ENCODE results near the gene MYRF. TPM values are rescaled to one million over a fixed set of nuclear protein-coding genes. Genes with fewer than 3 reads are reported as not detected.

The MYRF gene
- total RNA-seq, 1 donor from 2014 or later = not detected

- H3K4me1 ChIP-seq (ENCODE audit: control insufficient read depth in 3 of 3, insufficient read depth in 3 of 3, low read length in 3 of 3) = peaks cover 11 to 16% (median 16%) of the 10 kb centered on the region in 3 donors
- no peaks in the 10 kb centered on the region for H3K9me3 ChIP-seq (ENCODE audit: control insufficient read depth in 3 of 3, low read length in 3 of 3)
- no peak overlapping the region for H3K27ac ChIP-seq (ENCODE audit: low read depth, low read length)
- no peak overlapping the region for H3K9ac ChIP-seq (ENCODE audit: low read depth in 1 of 3, low read length in 3 of 3)
- peaks cover 0 to 37% (median 20%) of the 10 kb centered on the region in 3 donors for H3K36me3 ChIP-seq (ENCODE audit: control insufficient read depth in 3 of 3, insufficient read depth in 3 of 3, low read length in 3 of 3)
- H3K27me3 ChIP-seq (ENCODE audit: control insufficient read depth in 3 of 3, insufficient read depth in 3 of 3, low read length in 3 of 3) = no peaks in the 10 kb centered on the region
- H3K4me3 ChIP-seq (ENCODE audit: low read length in 3 of 3) = no peak overlapping the region
Observed at GRCh38 chr11:61737131-61737530, 15.3 kb upstream of the MYRF start.

- H3K36me3 ChIP-seq (ENCODE audit: control insufficient read depth in 3 of 3, insufficient read depth in 3 of 3, low read length in 3 of 3) = peaks cover 0 to 39% (median 20%) of the 10 kb centered on the region in 3 donors
- H3K4me3 ChIP-seq (ENCODE audit: low read length in 3 of 3) = no peak overlapping the region
- peaks cover 5 to 10% (median 9%) of the 10 kb centered on the region in 3 donors for H3K4me1 ChIP-seq (ENCODE audit: control insufficient read depth in 3 of 3, insufficient read depth in 3 of 3, low read length in 3 of 3)
- no peaks in the 10 kb centered on the region for H3K27me3 ChIP-seq (ENCODE audit: control insufficient read depth in 3 of 3, insufficient read depth in 3 of 3, low read length in 3 of 3)
- H3K27ac ChIP-seq (ENCODE audit: low read depth, low read length) = no peak overlapping the region
- no peaks in the 10 kb centered on the region for H3K9me3 ChIP-seq (ENCODE audit: control insufficient read depth in 3 of 3, low read length in 3 of 3)
- H3K9ac ChIP-seq (ENCODE audit: low read depth in 1 of 3, low read length in 3 of 3) = no peak overlapping the region
Observed at GRCh38 chr11:61737636-61738386, 14.6 kb upstream of the MYRF start.

DNA sequence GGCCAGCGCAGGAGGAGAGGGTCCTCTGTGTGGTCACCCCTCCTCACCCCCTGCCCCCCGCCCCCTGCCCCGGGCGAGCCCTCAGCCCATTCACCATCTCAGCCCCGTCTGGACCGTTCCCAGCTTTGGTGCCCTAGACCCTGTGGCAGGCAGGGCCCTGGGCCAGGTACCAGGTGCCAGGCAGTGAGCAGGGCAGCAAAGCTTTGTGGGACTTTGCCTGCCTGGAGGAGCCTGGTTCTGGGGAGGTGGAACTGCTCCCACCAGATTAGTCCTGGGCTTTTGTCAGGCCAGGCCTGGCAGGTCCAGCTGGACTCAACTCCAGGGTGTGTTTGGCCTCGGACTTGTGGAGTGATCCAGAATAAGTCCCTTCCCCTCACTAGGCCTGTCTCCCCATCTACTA, 13.7 kb upstream of the MYRF start:
- H3K4me1 ChIP-seq (ENCODE audit: control insufficient read depth in 3 of 3, insufficient read depth in 3 of 3, low read length in 3 of 3) = peaks cover 0 to under 1% (median 0%) of the 10 kb centered on the region in 3 donors
- H3K9me3 ChIP-seq (ENCODE audit: control insufficient read depth in 3 of 3, low read length in 3 of 3) = no peaks in the 10 kb centered on the region
- no peak overlapping the region for H3K27ac ChIP-seq (ENCODE audit: low read depth, low read length)
- H3K27me3 ChIP-seq (ENCODE audit: control insufficient read depth in 3 of 3, insufficient read depth in 3 of 3, low read length in 3 of 3) = no peaks in the 10 kb centered on the region
- peaks cover 0 to 39% (median 20%) of the 10 kb centered on the region in 3 donors for H3K36me3 ChIP-seq (ENCODE audit: control insufficient read depth in 3 of 3, insufficient read depth in 3 of 3, low read length in 3 of 3)
- no peak overlapping the region for H3K9ac ChIP-seq (ENCODE audit: low read depth in 1 of 3, low read length in 3 of 3)
- no peak overlapping the region for H3K4me3 ChIP-seq (ENCODE audit: low read length in 3 of 3)

- Histone ChIP-seq H3K4me3 (ENCODE audit: low read length in 3 of 3) (no peak overlapping the region), H3K27ac (ENCODE audit: low read depth, low read length) (no peak overlapping the region), H3K27me3 (ENCODE audit: control insufficient read depth in 3 of 3, insufficient read depth in 3 of 3, low read length in 3 of 3) (no peaks in the 10 kb centered on the region), H3K36me3 (ENCODE audit: control insufficient read depth in 3 of 3, insufficient read depth in 3 of 3, low read length in 3 of 3) (peaks cover 0 to 39% (median 20%) of the 10 kb centered on the region in 3 donors), H3K9ac (ENCODE audit: low read depth in 1 of 3, low read length in 3 of 3) (no peak overlapping the region), H3K9me3 (ENCODE audit: control insufficient read depth in 3 of 3, low read length in 3 of 3) (no peaks in the 10 kb centered on the region), H3K4me1 (ENCODE audit: control insufficient read depth in 3 of 3, insufficient read depth in 3 of 3, low read length in 3 of 3) (no peaks in the 10 kb centered on the region)
Observed at GRCh38 chr11:61739413-61739812, 13.0 kb upstream of the MYRF start.

GRCh38 chr11:61739966-61740365, 12.5 kb upstream of the MYRF start:
- Histone ChIP-seq H3K36me3 (ENCODE audit: control insufficient read depth in 3 of 3, insufficient read depth in 3 of 3, low read length in 3 of 3) (peaks cover 0 to 37% (median 19%) of the 10 kb centered on the region in 3 donors), H3K4me1 (ENCODE audit: control insufficient read depth in 3 of 3, insufficient read depth in 3 of 3, low read length in 3 of 3) (no peaks in the 10 kb centered on the region), H3K27me3 (ENCODE audit: control insufficient read depth in 3 of 3, insufficient read depth in 3 of 3, low read length in 3 of 3) (no peaks in the 10 kb centered on the region), H3K4me3 (ENCODE audit: low read length in 3 of 3) (no peak overlapping the region), H3K9me3 (ENCODE audit: control insufficient read depth in 3 of 3, low read length in 3 of 3) (no peaks in the 10 kb centered on the region), H3K9ac (ENCODE audit: low read depth in 1 of 3, low read length in 3 of 3) (no peak overlapping the region), H3K27ac (ENCODE audit: low read depth, low read length) (no peak overlapping the region)

GRCh38 chr11:61742391-61742790, 10.0 kb upstream of the MYRF start:
- no peak overlapping the region for H3K9ac ChIP-seq (ENCODE audit: low read depth in 1 of 3, low read length in 3 of 3)
- H3K27ac ChIP-seq (ENCODE audit: low read depth, low read length) = no peak overlapping the region
- no peak overlapping the region for H3K4me3 ChIP-seq (ENCODE audit: low read length in 3 of 3)
- no peaks in the 10 kb centered on the region for H3K4me1 ChIP-seq (ENCODE audit: control insufficient read depth in 3 of 3, insufficient read depth in 3 of 3, low read length in 3 of 3)
- no peaks in the 10 kb centered on the region for H3K9me3 ChIP-seq (ENCODE audit: control insufficient read depth in 3 of 3, low read length in 3 of 3)
- H3K36me3 ChIP-seq (ENCODE audit: control insufficient read depth in 3 of 3, insufficient read depth in 3 of 3, low read length in 3 of 3) = peaks cover 0 to 20% (median 10%) of the 10 kb centered on the region in 3 donors
- H3K27me3 ChIP-seq (ENCODE audit: control insufficient read depth in 3 of 3, insufficient read depth in 3 of 3, low read length in 3 of 3) = no peaks in the 10 kb centered on the region

DNA sequence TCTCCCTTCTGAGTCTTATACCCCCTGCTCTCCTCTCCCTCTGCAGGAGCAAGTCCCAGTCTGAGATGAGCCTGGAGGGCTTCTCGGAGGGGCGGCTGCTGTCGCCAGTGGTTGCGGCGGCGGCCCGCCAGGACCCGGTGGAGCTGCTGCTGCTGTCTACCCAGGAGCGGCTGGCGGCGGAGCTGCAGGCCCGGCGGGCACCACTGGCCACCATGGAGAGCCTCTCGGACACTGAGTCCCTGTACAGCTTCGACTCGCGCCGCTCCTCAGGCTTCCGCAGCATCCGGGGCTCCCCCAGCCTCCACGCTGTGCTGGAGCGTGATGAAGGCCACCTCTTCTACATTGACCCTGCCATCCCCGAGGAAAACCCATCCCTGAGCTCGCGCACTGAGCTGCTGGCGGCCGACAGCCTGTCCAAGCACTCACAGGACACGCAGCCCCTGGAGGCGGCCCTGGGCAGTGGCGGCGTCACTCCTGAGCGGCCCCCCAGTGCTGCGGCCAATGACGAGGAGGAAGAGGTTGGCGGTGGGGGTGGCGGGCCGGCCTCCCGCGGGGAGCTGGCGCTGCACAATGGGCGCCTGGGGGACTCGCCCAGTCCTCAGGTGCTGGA, 8.8 kb upstream of the MYRF start:
- no peak overlapping the region for H3K9ac ChIP-seq (ENCODE audit: low read depth in 1 of 3, low read length in 3 of 3)
- H3K36me3 ChIP-seq (ENCODE audit: control insufficient read depth in 3 of 3, insufficient read depth in 3 of 3, low read length in 3 of 3) = peaks cover 0 to 20% (median 7%) of the 10 kb centered on the region in 3 donors
- H3K27ac ChIP-seq (ENCODE audit: low read depth, low read length) = no peak overlapping the region
- no peak overlapping the region for H3K4me3 ChIP-seq (ENCODE audit: low read length in 3 of 3)
- H3K4me1 ChIP-seq (ENCODE audit: control insufficient read depth in 3 of 3, insufficient read depth in 3 of 3, low read length in 3 of 3) = peaks cover 5 to 6% (median 5%) of the 10 kb centered on the region in 3 donors
- H3K9me3 ChIP-seq (ENCODE audit: control insufficient read depth in 3 of 3, low read length in 3 of 3) = no peaks in the 10 kb centered on the region
- H3K27me3 ChIP-seq (ENCODE audit: control insufficient read depth in 3 of 3, insufficient read depth in 3 of 3, low read length in 3 of 3) = peaks cover 0 to under 1% (median 0%) of the 10 kb centered on the region in 3 donors

- Histone ChIP-seq H3K27ac (ENCODE audit: low read depth, low read length) (no peak overlapping the region), H3K9me3 (ENCODE audit: control insufficient read depth in 3 of 3, low read length in 3 of 3) (no peaks in the 10 kb centered on the region), H3K9ac (ENCODE audit: low read depth in 1 of 3, low read length in 3 of 3) (no peak overlapping the region), H3K36me3 (ENCODE audit: control insufficient read depth in 3 of 3, insufficient read depth in 3 of 3, low read length in 3 of 3) (peaks cover 0 to 20% (median 7%) of the 10 kb centered on the region in 3 donors), H3K4me3 (ENCODE audit: low read length in 3 of 3) (no peak overlapping the region), H3K4me1 (ENCODE audit: control insufficient read depth in 3 of 3, insufficient read depth in 3 of 3, low read length in 3 of 3) (peaks cover 5 to 6% (median 5%) of the 10 kb centered on the region in 3 donors), H3K27me3 (ENCODE audit: control insufficient read depth in 3 of 3, insufficient read depth in 3 of 3, low read length in 3 of 3) (peaks cover 0 to 3% (median 0%) of the 10 kb centered on the region in 3 donors)
Observed at GRCh38 chr11:61744181-61744580, 8.3 kb upstream of the MYRF start.

DNA sequence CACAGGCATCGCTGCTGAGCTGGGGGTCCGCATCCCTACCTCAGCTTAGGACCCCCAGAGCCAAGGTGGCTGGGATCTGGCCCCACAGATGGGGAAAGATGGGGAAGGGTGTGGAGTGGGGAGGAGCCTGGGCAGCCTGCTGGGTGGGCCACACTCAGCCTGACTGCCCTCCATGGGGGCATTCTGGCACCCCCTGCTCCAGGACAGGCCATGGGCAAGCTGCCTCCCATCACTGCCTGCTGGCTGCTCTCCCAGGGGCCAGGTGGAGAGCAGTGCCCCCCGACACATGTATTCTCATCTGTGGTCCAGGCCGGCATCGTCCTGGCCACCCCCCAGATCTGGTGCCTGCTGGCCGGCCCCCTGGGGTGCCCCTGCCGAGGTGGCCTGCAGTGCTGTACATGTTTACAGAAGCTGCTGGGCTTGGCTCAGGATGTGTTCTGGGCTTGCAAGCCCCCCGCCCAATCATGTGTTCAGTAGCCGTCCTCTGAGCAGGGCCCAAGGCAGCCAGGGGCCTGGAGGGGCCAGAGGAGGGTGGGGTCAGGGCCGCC, 7.8 kb upstream of the MYRF start:
- Histone ChIP-seq H3K36me3 (ENCODE audit: control insufficient read depth in 3 of 3, insufficient read depth in 3 of 3, low read length in 3 of 3) (peaks cover 0 to 20% (median 7%) of the 10 kb centered on the region in 3 donors), H3K27me3 (ENCODE audit: control insufficient read depth in 3 of 3, insufficient read depth in 3 of 3, low read length in 3 of 3) (peaks cover 0 to 3% (median 0%) of the 10 kb centered on the region in 3 donors), H3K9ac (ENCODE audit: low read depth in 1 of 3, low read length in 3 of 3) (no peak overlapping the region), H3K4me3 (ENCODE audit: low read length in 3 of 3) (no peak overlapping the region), H3K27ac (ENCODE audit: low read depth, low read length) (no peak overlapping the region), H3K9me3 (ENCODE audit: control insufficient read depth in 3 of 3, low read length in 3 of 3) (no peaks in the 10 kb centered on the region), H3K4me1 (ENCODE audit: control insufficient read depth in 3 of 3, insufficient read depth in 3 of 3, low read length in 3 of 3) (peaks cover 5 to 6% (median 5%) of the 10 kb centered on the region in 3 donors)
